ENCODE measurements around the gene SMC2.

DNA sequence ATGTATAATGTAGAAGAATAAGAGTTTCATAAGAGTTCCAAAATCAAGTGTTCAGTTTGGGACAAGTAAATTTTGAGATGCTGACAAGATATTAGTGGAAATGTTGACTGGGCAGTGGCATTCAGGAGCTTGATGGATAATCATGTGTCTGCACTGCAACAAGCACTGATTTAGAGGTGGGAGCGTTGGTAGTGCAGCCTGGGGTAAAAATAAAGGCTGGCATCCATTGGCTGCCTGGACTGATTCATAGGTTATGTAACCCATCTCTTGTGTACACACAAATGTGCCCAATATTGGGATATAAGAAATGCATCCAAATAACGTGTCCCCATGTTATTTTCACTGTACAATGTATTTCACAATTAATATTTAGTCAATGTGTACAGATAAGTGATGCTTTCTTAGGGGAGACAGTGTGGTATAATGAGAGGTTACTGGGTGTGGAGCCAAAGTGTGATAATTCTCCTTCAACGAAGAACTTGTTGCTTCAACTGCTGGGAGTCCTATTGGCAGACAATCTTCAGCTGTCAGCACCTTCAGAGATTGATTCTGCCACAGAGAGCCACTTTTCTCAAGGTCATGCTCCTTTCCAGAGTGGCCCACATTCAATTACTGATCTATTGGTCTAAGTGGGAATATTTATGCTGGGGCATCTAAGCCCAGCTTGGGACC, 20.9 kb upstream of the SMC2 start:
- TF ChIP-seq, protein P1, sequence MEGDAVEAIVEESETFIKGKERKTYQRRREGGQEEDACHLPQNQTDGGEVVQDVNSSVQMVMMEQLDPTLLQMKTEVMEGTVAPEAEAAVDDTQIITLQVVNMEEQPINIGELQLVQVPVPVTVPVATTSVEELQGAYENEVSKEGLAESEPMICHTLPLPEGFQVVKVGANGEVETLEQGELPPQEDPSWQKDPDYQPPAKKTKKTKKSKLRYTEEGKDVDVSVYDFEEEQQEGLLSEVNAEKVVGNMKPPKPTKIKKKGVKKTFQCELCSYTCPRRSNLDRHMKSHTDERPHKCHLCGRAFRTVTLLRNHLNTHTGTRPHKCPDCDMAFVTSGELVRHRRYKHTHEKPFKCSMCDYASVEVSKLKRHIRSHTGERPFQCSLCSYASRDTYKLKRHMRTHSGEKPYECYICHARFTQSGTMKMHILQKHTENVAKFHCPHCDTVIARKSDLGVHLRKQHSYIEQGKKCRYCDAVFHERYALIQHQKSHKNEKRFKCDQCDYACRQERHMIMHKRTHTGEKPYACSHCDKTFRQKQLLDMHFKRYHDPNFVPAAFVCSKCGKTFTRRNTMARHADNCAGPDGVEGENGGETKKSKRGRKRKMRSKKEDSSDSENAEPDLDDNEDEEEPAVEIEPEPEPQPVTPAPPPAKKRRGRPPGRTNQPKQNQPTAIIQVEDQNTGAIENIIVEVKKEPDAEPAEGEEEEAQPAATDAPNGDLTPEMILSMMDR (IDR thresholded peaks at IDR 0.05 in 4 of 5, conservative IDR thresholded peaks at IDR 0.05 in 1 of 5), result no peak
- TF ChIP-seq POLR2A (IDR thresholded peaks at IDR 0.05), result no peak
